Endothelial cell of umbilical vein (primary cell): ENCODE data around the gene MBOAT2.

ENCODE experiments used
- CTCF ChIP-seq, 2 donors: IDR thresholded peaks; 1 replicate in 1 of 2; 2 replicates in 1 of 2; pipeline ENCODE4 v1.5.1; 2011; ENCODE audit warnings: low read length in 2 of 2, mild to moderate bottlenecking in 2 of 2, moderate library complexity in 2 of 2, control low read depth in 1 of 2, inconsistent platforms in 1 of 2, low read depth in 1 of 2; ENCODE audit not compliant: insufficient read depth in 1 of 2; ENCODE audit errors: extremely low read depth in 1 of 2
- EZH2 ChIP-seq: IDR thresholded peaks from 2 replicates; pipeline ENCODE4 v1.6.1; 2012; ENCODE audit warnings: borderline replicate concordance, low read depth, mild to moderate bottlenecking, moderate library complexity, low read length, inconsistent platforms; ENCODE audit not compliant: severe bottlenecking
- FOS ChIP-seq: IDR thresholded peaks from 2 replicates; pipeline ENCODE4 v1.6.1; 2011; ENCODE audit warnings: mild to moderate bottlenecking, low read length, moderate library complexity, borderline replicate concordance; ENCODE audit not compliant: insufficient read depth
- POLR2A ChIP-seq: IDR thresholded peaks from 2 replicates; pipeline ENCODE4 v1.6.1; 2012; ENCODE audit warnings: low read depth, mild to moderate bottlenecking, control low read depth, low read length
- POLR2AphosphoS5 ChIP-seq: IDR thresholded peaks from 2 replicates; pipeline ENCODE4 v1.6.1; 2012; ENCODE audit warnings: low read depth, mild to moderate bottlenecking, control low read depth, low read length, moderate library complexity; ENCODE audit not compliant: insufficient read depth

- no peak for TF ChIP-seq CTCF (IDR thresholded peaks at IDR 0.05; ENCODE audit: extremely low read depth in 1 of 2, insufficient read depth in 1 of 2, low read depth in 1 of 2, low read length in 2 of 2)
- no peak for TF ChIP-seq POLR2A
- TF ChIP-seq EZH2 = no peak
- no peak for TF ChIP-seq POLR2AphosphoS5
- TF ChIP-seq FOS = no peak
These were observed 3.7 kb downstream of the MBOAT2 start for GRCh38 chr2:8999797-9000196.
